ENCODE results near the gene ITIH4.

DNA sequence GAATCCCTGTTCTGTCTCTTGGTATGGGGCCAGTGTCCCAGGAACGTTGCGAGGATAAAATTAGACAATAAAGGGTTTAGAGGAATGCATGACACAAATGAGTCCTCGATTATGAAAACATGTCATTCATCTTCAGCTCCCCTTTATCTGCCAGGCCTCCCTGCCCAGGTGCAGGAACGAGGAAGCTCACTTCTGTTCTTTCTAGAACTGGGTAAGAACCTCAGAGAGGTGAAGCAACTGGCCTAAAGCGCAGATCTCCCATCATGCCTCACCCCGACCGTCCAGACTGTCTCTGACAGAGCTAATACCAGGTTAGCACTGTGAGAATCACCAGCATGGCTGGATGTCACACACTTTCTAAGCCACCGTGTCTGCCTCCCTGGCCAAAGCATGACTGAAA lies 54.6 kb downstream of the ITIH4 start:
- TF ChIP-seq EP300 (IDR thresholded peaks at IDR 0.05) = no peak
- TF ChIP-seq, protein P1, sequence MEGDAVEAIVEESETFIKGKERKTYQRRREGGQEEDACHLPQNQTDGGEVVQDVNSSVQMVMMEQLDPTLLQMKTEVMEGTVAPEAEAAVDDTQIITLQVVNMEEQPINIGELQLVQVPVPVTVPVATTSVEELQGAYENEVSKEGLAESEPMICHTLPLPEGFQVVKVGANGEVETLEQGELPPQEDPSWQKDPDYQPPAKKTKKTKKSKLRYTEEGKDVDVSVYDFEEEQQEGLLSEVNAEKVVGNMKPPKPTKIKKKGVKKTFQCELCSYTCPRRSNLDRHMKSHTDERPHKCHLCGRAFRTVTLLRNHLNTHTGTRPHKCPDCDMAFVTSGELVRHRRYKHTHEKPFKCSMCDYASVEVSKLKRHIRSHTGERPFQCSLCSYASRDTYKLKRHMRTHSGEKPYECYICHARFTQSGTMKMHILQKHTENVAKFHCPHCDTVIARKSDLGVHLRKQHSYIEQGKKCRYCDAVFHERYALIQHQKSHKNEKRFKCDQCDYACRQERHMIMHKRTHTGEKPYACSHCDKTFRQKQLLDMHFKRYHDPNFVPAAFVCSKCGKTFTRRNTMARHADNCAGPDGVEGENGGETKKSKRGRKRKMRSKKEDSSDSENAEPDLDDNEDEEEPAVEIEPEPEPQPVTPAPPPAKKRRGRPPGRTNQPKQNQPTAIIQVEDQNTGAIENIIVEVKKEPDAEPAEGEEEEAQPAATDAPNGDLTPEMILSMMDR (IDR thresholded peaks at IDR 0.05) = no peak

Measured in esophagus muscularis mucosa (tissue), 3 donors.